OCI-LY1 (cell line): ENCODE data around the gene KCNMB2.

Source experiments
- H2AFZ ChIP-seq: fragments of 200-600 bp; sonication (generic), shearing (Covaris generic); 2 replicates; pipeline ENCODE4 v1.6.0; 2014; ENCODE audit warnings: antibody characterized with exemption, mild to moderate bottlenecking, low read length
- H3F3A ChIP-seq: fragments of 200-600 bp; sonication (generic), shearing (Covaris generic); 2 replicates; pipeline ENCODE4 v1.6.0; 2014; ENCODE audit warnings: mild to moderate bottlenecking, antibody characterized with exemption, low read length, moderate library complexity; ENCODE audit not compliant: insufficient read depth
- H3K27ac ChIP-seq: fragments of 200-600 bp; sonication (generic); 2 replicates; pipeline ENCODE4 v1.5.1; 2014; ENCODE audit warnings: low read length, mixed run types, mild to moderate bottlenecking, low read depth; ENCODE audit not compliant: poor library complexity, severe bottlenecking
- H3K27me3 ChIP-seq: fragments of 200-600 bp; sonication (generic); 2 replicates; pipeline ENCODE4 v1.6.0; 2014; ENCODE audit warnings: antibody characterized with exemption, mild to moderate bottlenecking, low read length, moderate library complexity; ENCODE audit not compliant: insufficient read depth
- H3K36me3 ChIP-seq: fragments of 200-600 bp; sonication (generic); 2 replicates; pipeline ENCODE4 v1.6.1; 2014; ENCODE audit warnings: mild to moderate bottlenecking, antibody characterized with exemption, low read length, moderate library complexity, mixed read lengths; ENCODE audit not compliant: insufficient read depth
- H3K4me1 ChIP-seq: fragments of 200-600 bp; sonication (generic); 2 replicates; pipeline ENCODE4 v1.5.1; 2014; ENCODE audit warnings: mild to moderate bottlenecking, low read length, moderate library complexity; ENCODE audit not compliant: insufficient read depth, severe bottlenecking
- H3K4me2 ChIP-seq: fragments of 200-600 bp; sonication (generic), shearing (Covaris generic); 2 replicates; pipeline ENCODE4 v1.6.1; 2014; ENCODE audit warnings: low read length
- H3K4me3 ChIP-seq: fragments of 200-600 bp; sonication (generic); 2 replicates; pipeline ENCODE4 v1.5.1; 2014; ENCODE audit warnings: low read length, low read depth, mild to moderate bottlenecking, mixed read lengths; ENCODE audit not compliant: poor library complexity, severe bottlenecking
- H3K79me2 ChIP-seq: fragments of 200-600 bp; shearing (Covaris generic); 2 replicates; pipeline ENCODE4 v1.6.1; 2016; ENCODE audit warnings: mixed run types, low read length, mixed read lengths; ENCODE audit not compliant: insufficient read depth
- H3K9ac ChIP-seq: fragments of 200-600 bp; sonication (generic), shearing (Covaris generic); 2 replicates; pipeline ENCODE4 v1.6.1; 2014; ENCODE audit warnings: mild to moderate bottlenecking, low read length, mixed read lengths
- H3K9me2 ChIP-seq: fragments of 200-600 bp; sonication (generic), shearing (Covaris generic); 2 replicates; pipeline ENCODE4 v1.6.1; 2014; ENCODE audit warnings: low read depth, mild to moderate bottlenecking, low read length, mixed read lengths
- H3K9me3 ChIP-seq: fragments of 200-600 bp; shearing (Covaris generic); 2 replicates; pipeline ENCODE4 v1.6.1; 2014; ENCODE audit warnings: low read length, mixed read lengths
- H4K20me1 ChIP-seq: fragments of 200-600 bp; sonication (generic), shearing (Covaris generic); 2 replicates; pipeline ENCODE4 v1.6.0; 2016; ENCODE audit warnings: mild to moderate bottlenecking, low read length; ENCODE audit not compliant: insufficient read depth
- CTCF ChIP-seq: fragments of 200-600 bp; sonication (generic), shearing (Covaris generic); IDR thresholded peaks from 2 replicates; pipeline ENCODE4 v1.5.1; 2017; ENCODE audit warnings: mild to moderate bottlenecking, antibody characterized with exemption, low read length, moderate library complexity, mixed read lengths
- EZH2 ChIP-seq: fragments of 200-600 bp; sonication (generic), shearing (Covaris generic); IDR thresholded peaks from 2 replicates; pipeline ENCODE4 v1.8.0; 2017; ENCODE audit warnings: borderline replicate concordance, mixed run types, mild to moderate bottlenecking, antibody characterized with exemption, low read length, moderate library complexity, mixed read lengths

Gene KCNMB2

GRCh38 chr3:178586076-178586475, 49.8 kb downstream of the KCNMB2 start:
- no peak overlapping the region for H3K4me3 ChIP-seq
- H3F3A ChIP-seq = no peaks in the 10 kb centered on the region
- no peaks in the 10 kb centered on the region for H3K27me3 ChIP-seq
- H3K79me2 ChIP-seq = no peaks in the 10 kb centered on the region
- no peaks in the 10 kb centered on the region for H4K20me1 ChIP-seq
- no peaks in the 10 kb centered on the region for H3K9me3 ChIP-seq
- no peak overlapping the region for H3K9ac ChIP-seq
- no peaks in the 10 kb centered on the region for H3K9me2 ChIP-seq
- H3K4me2 ChIP-seq = no peak overlapping the region
- no peaks in the 10 kb centered on the region for H3K36me3 ChIP-seq
- H2AFZ ChIP-seq = no peak overlapping the region
- no peaks in the 10 kb centered on the region for H3K4me1 ChIP-seq
- H3K27ac ChIP-seq = no peak overlapping the region
- TF ChIP-seq EZH2 (no peak), CTCF (no peak)

GRCh38 chr3:178588628-178589027, 52.4 kb downstream of the KCNMB2 start:
- Histone ChIP-seq H3K79me2 (no peaks in the 10 kb centered on the region), H3K4me3 (no peak overlapping the region), H3K27me3 (no peaks in the 10 kb centered on the region), H2AFZ (no peak overlapping the region), H3F3A (no peaks in the 10 kb centered on the region), H3K27ac (no peak overlapping the region), H3K9ac (no peak overlapping the region), H3K9me3 (no peaks in the 10 kb centered on the region), H3K36me3 (no peaks in the 10 kb centered on the region), H3K4me1 (no peaks in the 10 kb centered on the region), H3K9me2 (no peaks in the 10 kb centered on the region), H3K4me2 (no peak overlapping the region), H4K20me1 (no peaks in the 10 kb centered on the region)
- TF ChIP-seq EZH2 (no peak), CTCF (no peak)

GRCh38 chr3:178593786-178594185, 57.5 kb downstream of the KCNMB2 start:
- H3K4me3 ChIP-seq = no peak overlapping the region
- H3K27ac ChIP-seq = no peak overlapping the region
- no peaks in the 10 kb centered on the region for H3K4me1 ChIP-seq
- no peak overlapping the region for H2AFZ ChIP-seq
- no peaks in the 10 kb centered on the region for H3F3A ChIP-seq
- no peaks in the 10 kb centered on the region for H3K9me2 ChIP-seq
- no peak overlapping the region for H3K9ac ChIP-seq
- no peaks in the 10 kb centered on the region for H3K36me3 ChIP-seq
- H3K4me2 ChIP-seq = no peak overlapping the region
- no peaks in the 10 kb centered on the region for H3K9me3 ChIP-seq
- H4K20me1 ChIP-seq = no peaks in the 10 kb centered on the region
- no peaks in the 10 kb centered on the region for H3K27me3 ChIP-seq
- TF ChIP-seq CTCF (no peak), EZH2 (no peak)
- no peaks in the 10 kb centered on the region for H3K79me2 ChIP-seq
